ENCODE data around the gene IL20RB. TPM values are rescaled to one million over a fixed set of nuclear protein-coding genes. Genes with fewer than 3 reads are reported as not detected.
A peak's percentile ranks its signal among the peaks of the same experiment; 100 is the strongest.
"Not testable (repeated sequence)": the region's sequence is repeated elsewhere in the genome, so short reads cannot be mapped to it uniquely, and the experiment has no call there.

IL20RB gene
- total and polyA plus RNA-seq, 4 donors: 0.60 to 1.2 (median 0.75) TPM

GRCh38 chr3:136954980-136955780, 2.6 kb upstream of the IL20RB start:
- H3K9me3 ChIP-seq (ENCODE audit: control insufficient read depth, insufficient read depth, low read length): no peaks in the 10 kb centered on the region
- no peak overlapping the region for H3K27ac ChIP-seq (ENCODE audit: low read depth, low read length)
- WGBS (ENCODE audit: insufficient coverage): 89% methylated on average over 3 of the region's 4 CpGs
- H3K36me3 ChIP-seq (ENCODE audit: control insufficient read depth, insufficient read depth, low read length): no peaks in the 10 kb centered on the region
- no peaks in the 10 kb centered on the region for H3K27me3 ChIP-seq (ENCODE audit: control insufficient read depth, insufficient read depth, low read length)
- DNase-seq (ENCODE audit: low read depth in 4 of 6, low spot score in 6 of 6): no peak
- H3K4me1 ChIP-seq (ENCODE audit: control insufficient read depth, insufficient read depth, low read length): no peaks in the 10 kb centered on the region
- no peak overlapping the region for H3K4me3 ChIP-seq (ENCODE audit: low read depth, low read length)

- Histone ChIP-seq H3K9me3 (ENCODE audit: control insufficient read depth, insufficient read depth, low read length) (no peaks in the 10 kb centered on the region), H3K4me3 (ENCODE audit: low read depth, low read length) (no peak overlapping the region), H3K27ac (ENCODE audit: low read depth, low read length) (no peak overlapping the region), H3K4me1 (ENCODE audit: control insufficient read depth, insufficient read depth, low read length) (no peaks in the 10 kb centered on the region), H3K27me3 (ENCODE audit: control insufficient read depth, insufficient read depth, low read length) (no peaks in the 10 kb centered on the region), H3K36me3 (ENCODE audit: control insufficient read depth, insufficient read depth, low read length) (no peaks in the 10 kb centered on the region)
- no peak for DNase-seq (ENCODE audit: low read depth in 4 of 6, low spot score in 6 of 6)
- 95% methylated on average over 2 of the region's 2 CpGs for WGBS (ENCODE audit: insufficient coverage)
Measured at GRCh38 chr3:136955813-136956212, 2.0 kb upstream of the IL20RB start.

- WGBS (ENCODE audit: insufficient coverage): no CpG with 5 or more reads among the region's 2 CpGs
- no peaks in the 10 kb centered on the region for H3K9me3 ChIP-seq (ENCODE audit: control insufficient read depth, insufficient read depth, low read length)
Measured at GRCh38 chr3:136956971-136957370, 812 bp upstream of the IL20RB start.

GRCh38 chr3:136958939-136959338, 1.2 kb downstream of the IL20RB start:
- no peak overlapping the region for H3K27ac ChIP-seq (ENCODE audit: low read depth, low read length)
- H3K9me3 ChIP-seq (ENCODE audit: control insufficient read depth, insufficient read depth, low read length): no peaks in the 10 kb centered on the region
- H3K4me3 ChIP-seq (ENCODE audit: low read depth, low read length): no peak overlapping the region
- no peak for DNase-seq (ENCODE audit: low read depth in 4 of 6, low spot score in 6 of 6)
- no peaks in the 10 kb centered on the region for H3K4me1 ChIP-seq (ENCODE audit: control insufficient read depth, insufficient read depth, low read length)
- H3K27me3 ChIP-seq (ENCODE audit: control insufficient read depth, insufficient read depth, low read length): no peaks in the 10 kb centered on the region
- H3K36me3 ChIP-seq (ENCODE audit: control insufficient read depth, insufficient read depth, low read length): no peaks in the 10 kb centered on the region
- WGBS (ENCODE audit: insufficient coverage): 82% methylated on average over 2 of the region's 2 CpGs

More at GRCh38 chr3:136956971-136957370, 812 bp upstream of the IL20RB start:
- no peak overlapping the region for H3K4me3 ChIP-seq (ENCODE audit: low read depth, low read length)
- H3K27me3 ChIP-seq (ENCODE audit: control insufficient read depth, insufficient read depth, low read length): no peaks in the 10 kb centered on the region
- H3K4me1 ChIP-seq (ENCODE audit: control insufficient read depth, insufficient read depth, low read length): no peaks in the 10 kb centered on the region
- H3K36me3 ChIP-seq (ENCODE audit: control insufficient read depth, insufficient read depth, low read length): no peaks in the 10 kb centered on the region
- H3K27ac ChIP-seq (ENCODE audit: low read depth, low read length): no peak overlapping the region
- no peak for DNase-seq (ENCODE audit: low read depth in 4 of 6, low spot score in 6 of 6)

GRCh38 chr3:136959599-136959998, 1.8 kb downstream of the IL20RB start:
- Histone ChIP-seq H3K4me3 (ENCODE audit: low read depth, low read length) (no peak overlapping the region), H3K4me1 (ENCODE audit: control insufficient read depth, insufficient read depth, low read length) (no peaks in the 10 kb centered on the region), H3K9me3 (ENCODE audit: control insufficient read depth, insufficient read depth, low read length) (no peaks in the 10 kb centered on the region), H3K27me3 (ENCODE audit: control insufficient read depth, insufficient read depth, low read length) (no peaks in the 10 kb centered on the region), H3K36me3 (ENCODE audit: control insufficient read depth, insufficient read depth, low read length) (no peaks in the 10 kb centered on the region), H3K27ac (ENCODE audit: low read depth, low read length) (no peak overlapping the region)
- no CpG with 5 or more reads among the region's 6 CpGs for whole genome bisulfite sequencing (ENCODE audit: insufficient coverage)
- DNase-seq (ENCODE audit: low read depth in 4 of 6, low spot score in 6 of 6): no peak

- no peak overlapping the region for H3K27ac ChIP-seq (ENCODE audit: low read depth, low read length)
- no peaks in the 10 kb centered on the region for H3K27me3 ChIP-seq (ENCODE audit: control insufficient read depth, insufficient read depth, low read length)
- no peaks in the 10 kb centered on the region for H3K9me3 ChIP-seq (ENCODE audit: control insufficient read depth, insufficient read depth, low read length)
- peak in 1 of 6 donors; percentile 6 for DNase-seq (ENCODE audit: low read depth in 4 of 6, low spot score in 6 of 6)
- no peaks in the 10 kb centered on the region for H3K36me3 ChIP-seq (ENCODE audit: control insufficient read depth, insufficient read depth, low read length)
- WGBS (ENCODE audit: insufficient coverage): 100% methylated on average over 2 of the region's 4 CpGs
- no peaks in the 10 kb centered on the region for H3K4me1 ChIP-seq (ENCODE audit: control insufficient read depth, insufficient read depth, low read length)
- no peak overlapping the region for H3K4me3 ChIP-seq (ENCODE audit: low read depth, low read length)
Measured at GRCh38 chr3:136960838-136961836, 3.4 kb downstream of the IL20RB start.

- no CpG with 5 or more reads among the region's 1 CpG for WGBS (ENCODE audit: insufficient coverage)
- Histone ChIP-seq H3K27me3 (ENCODE audit: control insufficient read depth, insufficient read depth, low read length) (no peaks in the 10 kb centered on the region), H3K9me3 (ENCODE audit: control insufficient read depth, insufficient read depth, low read length) (no peaks in the 10 kb centered on the region), H3K36me3 (ENCODE audit: control insufficient read depth, insufficient read depth, low read length) (no peaks in the 10 kb centered on the region), H3K27ac (ENCODE audit: low read depth, low read length) (no peak overlapping the region), H3K4me3 (ENCODE audit: low read depth, low read length) (no peak overlapping the region), H3K4me1 (ENCODE audit: control insufficient read depth, insufficient read depth, low read length) (no peaks in the 10 kb centered on the region)
- DNase-seq (ENCODE audit: low read depth in 4 of 6, low spot score in 6 of 6): no peak
Measured at GRCh38 chr3:136962927-136963326, 5.1 kb downstream of the IL20RB start.

- H3K27me3 ChIP-seq (ENCODE audit: control insufficient read depth, insufficient read depth, low read length); H3K36me3 ChIP-seq (ENCODE audit: control insufficient read depth, insufficient read depth, low read length); H3K9me3 ChIP-seq (ENCODE audit: control insufficient read depth, insufficient read depth, low read length); H3K27ac ChIP-seq (ENCODE audit: low read depth, low read length); H3K4me1 ChIP-seq (ENCODE audit: control insufficient read depth, insufficient read depth, low read length); H3K4me3 ChIP-seq (ENCODE audit: low read depth, low read length); DNase-seq (ENCODE audit: low read depth in 4 of 6, low spot score in 6 of 6): not testable (repeated sequence)
- WGBS (ENCODE audit: insufficient coverage): no CpG with 5 or more reads among the region's 14 CpGs
Measured at GRCh38 chr3:136969539-136969938, 11.8 kb downstream of the IL20RB start.

GRCh38 chr3:136973352-136973751, 15.6 kb downstream of the IL20RB start:
- DNase-seq (ENCODE audit: low read depth in 4 of 6, low spot score in 6 of 6): no peak
- Histone ChIP-seq H3K9me3 (ENCODE audit: control insufficient read depth, insufficient read depth, low read length) (peaks cover 2% of the 10 kb centered on the region), H3K4me3 (ENCODE audit: low read depth, low read length) (no peak overlapping the region), H3K27me3 (ENCODE audit: control insufficient read depth, insufficient read depth, low read length) (no peaks in the 10 kb centered on the region), H3K27ac (ENCODE audit: low read depth, low read length) (no peak overlapping the region), H3K36me3 (ENCODE audit: control insufficient read depth, insufficient read depth, low read length) (no peaks in the 10 kb centered on the region), H3K4me1 (ENCODE audit: control insufficient read depth, insufficient read depth, low read length) (no peaks in the 10 kb centered on the region)
- 100% methylated on average over 3 of the region's 4 CpGs for WGBS (ENCODE audit: insufficient coverage)
